DMS53 treated with DMSO at 0.1 percent for 48 hours (cell line): Measurements from ENCODE around the gene GTF2H2.
"Not testable (repeated sequence)": the region's sequence is repeated elsewhere in the genome, so short reads cannot be mapped to it uniquely, and the experiment has no call there.

Experiments used
- DNase-seq: peaks from one replicate; lab custom pipeline; 2025; ENCODE audit not compliant: unreplicated experiment; lab: John Stamatoyannopoulos, UW

GTF2H2 gene

DNA sequence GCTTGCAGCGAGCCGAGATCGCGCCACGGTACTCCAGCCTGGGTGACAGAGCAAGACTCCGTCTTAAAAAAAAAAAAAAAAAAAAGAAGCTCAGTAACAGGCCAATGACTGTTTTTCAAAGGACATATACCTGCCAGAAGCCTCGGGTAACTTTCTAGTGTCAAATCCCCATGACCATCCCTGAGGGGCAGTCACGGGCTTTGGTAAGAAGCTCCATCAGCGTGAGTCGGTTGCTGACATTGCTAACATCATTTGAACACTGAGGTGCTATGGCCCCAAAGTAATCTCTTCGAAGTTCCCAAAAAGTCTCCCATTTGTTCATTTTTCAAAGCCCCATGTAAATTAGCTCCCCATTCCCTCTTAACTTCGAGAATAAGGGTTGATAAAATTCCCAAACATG lies 53.9 kb downstream of the GTF2H2 start:
- DNase-seq: no peak

DNA sequence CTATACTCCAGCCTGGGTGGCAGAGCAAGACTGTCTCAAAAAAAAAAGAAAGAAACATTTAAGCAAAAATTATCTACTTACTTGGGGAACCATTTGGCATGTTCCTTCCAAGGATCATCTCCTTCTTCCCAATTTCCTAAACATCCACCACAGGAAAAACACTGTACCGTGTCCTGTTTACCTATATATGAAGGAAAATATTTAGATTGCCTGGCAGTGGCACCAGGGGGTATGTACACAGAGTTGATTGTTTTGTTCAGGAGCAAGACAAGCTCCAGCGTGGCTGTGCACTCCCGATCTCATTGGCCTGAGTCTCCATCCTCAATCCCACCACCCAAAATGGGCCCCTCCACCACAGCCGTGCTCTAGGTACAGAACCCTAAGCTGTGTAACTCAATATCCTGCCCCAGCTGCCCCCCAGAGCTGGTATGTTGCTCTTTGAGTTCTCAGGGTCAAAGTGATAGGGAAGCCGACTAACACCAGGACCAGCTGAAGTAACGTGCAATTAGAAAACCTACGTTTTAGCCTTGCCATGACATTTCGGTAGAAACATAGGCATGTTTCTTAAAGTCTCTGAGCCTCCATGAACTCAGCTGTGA lies 56.2 kb downstream of the GTF2H2 start:
- no peak for DNase-seq

DNA sequence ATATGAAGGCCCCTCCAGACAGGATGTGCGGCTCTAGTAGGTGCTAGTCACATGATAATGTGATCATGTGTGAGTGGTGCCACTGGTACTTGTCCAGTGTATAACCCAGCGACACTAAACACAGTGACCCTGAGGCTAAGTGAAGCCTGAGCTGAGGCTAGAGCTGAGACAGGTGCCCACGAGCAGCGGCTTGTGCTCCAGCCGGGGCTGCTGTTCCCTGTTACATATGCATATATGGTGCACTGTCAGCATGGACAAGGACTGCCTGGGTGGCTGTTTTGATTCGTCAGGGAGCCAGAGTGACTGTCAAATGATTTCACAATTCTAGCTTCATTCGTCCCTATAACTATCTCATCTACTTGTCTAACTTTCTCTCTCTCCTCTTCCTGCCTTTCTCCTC lies 60.5 kb downstream of the GTF2H2 start:
- not testable (repeated sequence) for DNase-seq
